H9 (cell line): ENCODE measurements around the gene DSCAM. TPM values are rescaled to one million over a fixed set of nuclear protein-coding genes. Genes with fewer than 3 reads are reported as not detected.

Source experiments
- DNase-seq: peaks from one replicate; pipeline ENCODE4 v3.0.0-alpha.2; 2017
- H2AFZ ChIP-seq: one replicate; pipeline ENCODE4 v1.6.1; 2013; ENCODE audit warnings: mild to moderate bottlenecking, low read length, control low read depth, moderate library complexity
- H2AK5ac ChIP-seq: 2 replicates; pipeline ENCODE4 v1.6.1; 2013; ENCODE audit warnings: low read length, control low read depth, mixed read lengths; ENCODE audit not compliant: insufficient read length
- H2BK120ac ChIP-seq: one replicate; pipeline ENCODE4 v1.6.1; 2013; ENCODE audit warnings: low read depth, mild to moderate bottlenecking, low read length, control low read depth, inconsistent platforms; ENCODE audit not compliant: poor library complexity, severe bottlenecking
- H2BK12ac ChIP-seq: 2 replicates; pipeline ENCODE4 v1.6.1; 2013; ENCODE audit warnings: low read length, control low read depth, mixed read lengths, low read depth; ENCODE audit not compliant: insufficient read length
- H2BK15ac ChIP-seq: 2 replicates; pipeline ENCODE4 v1.6.1; 2013; ENCODE audit warnings: low read depth, low read length, control low read depth
- H2BK20ac ChIP-seq: one replicate; pipeline ENCODE4 v1.6.1; 2013; ENCODE audit warnings: low read depth, mild to moderate bottlenecking, low read length, control low read depth, inconsistent platforms; ENCODE audit not compliant: poor library complexity, severe bottlenecking
- H2BK5ac ChIP-seq: 2 replicates; pipeline ENCODE4 v1.6.1; 2013; ENCODE audit warnings: low read length, control low read depth, mixed read lengths; ENCODE audit not compliant: insufficient read length
- H3K14ac ChIP-seq: 2 replicates; pipeline ENCODE4 v1.6.1; 2013; ENCODE audit warnings: low read length, control low read depth; ENCODE audit not compliant: insufficient read depth
- H3K18ac ChIP-seq: 2 replicates; pipeline ENCODE4 v1.6.1; 2013; ENCODE audit warnings: low read depth, mild to moderate bottlenecking, mixed read lengths, low read length, control low read depth; ENCODE audit not compliant: insufficient read length
- H3K23ac ChIP-seq: 2 replicates; pipeline ENCODE4 v1.6.1; 2013; ENCODE audit warnings: low read length, control low read depth, mixed read lengths, low read depth; ENCODE audit not compliant: insufficient read length
- H3K23me2 ChIP-seq: 2 replicates; pipeline ENCODE4 v1.6.1; 2013; ENCODE audit warnings: low read depth, mild to moderate bottlenecking, mixed read lengths, low read length, control low read depth; ENCODE audit not compliant: insufficient read length, poor library complexity, severe bottlenecking
- H3K27ac ChIP-seq: 2 replicates; pipeline ENCODE4 v1.5.1; 2013; ENCODE audit warnings: low read length, control low read depth, mixed read lengths, low read depth; ENCODE audit not compliant: insufficient read length
- H3K27me3 ChIP-seq: 2 replicates; pipeline ENCODE4 v1.6.1; 2013; ENCODE audit warnings: low read length, control low read depth, inconsistent platforms; ENCODE audit not compliant: insufficient read depth
- H3K4ac ChIP-seq: 2 replicates; pipeline ENCODE4 v1.6.1; 2013; ENCODE audit warnings: low read depth, mild to moderate bottlenecking, control low read depth, inconsistent platforms, low read length, moderate library complexity
- H3K4me1 ChIP-seq: 2 replicates; pipeline ENCODE4 v1.6.1; 2013; ENCODE audit warnings: low read length, control low read depth, inconsistent platforms; ENCODE audit not compliant: insufficient read depth
- H3K4me2 ChIP-seq: 2 replicates; pipeline ENCODE4 v1.6.1; 2013; ENCODE audit warnings: low read length, control low read depth, mixed read lengths; ENCODE audit not compliant: insufficient read length, insufficient read depth
- H3K56ac ChIP-seq: 2 replicates; pipeline ENCODE4 v1.6.1; 2013; ENCODE audit warnings: low read depth, mild to moderate bottlenecking, mixed read lengths, low read length, control low read depth; ENCODE audit not compliant: insufficient read length
- H3K79me1 ChIP-seq: 2 replicates; pipeline ENCODE4 v1.6.1; 2013; ENCODE audit warnings: low read depth, mild to moderate bottlenecking, moderate library complexity, low read length, control low read depth, inconsistent platforms; ENCODE audit not compliant: insufficient read depth, poor library complexity, severe bottlenecking
- H3K79me2 ChIP-seq: 2 replicates; pipeline ENCODE4 v1.6.1; 2013; ENCODE audit warnings: low read length, control low read depth, inconsistent platforms; ENCODE audit not compliant: insufficient read depth
- H3K9ac ChIP-seq: 2 replicates; pipeline ENCODE4 v1.6.1; 2013; ENCODE audit warnings: low read length, control low read depth, mixed read lengths; ENCODE audit not compliant: insufficient read length; ENCODE audit errors: extremely low read depth
- H3K9me3 ChIP-seq: one replicate; pipeline ENCODE4 v1.6.1; 2013; ENCODE audit warnings: low read depth, low read length, inconsistent platforms; ENCODE audit not compliant: control insufficient read depth
- H3T11ph ChIP-seq: one replicate; pipeline ENCODE4 v1.6.1; 2013; ENCODE audit warnings: mild to moderate bottlenecking, low read length, control low read depth, inconsistent platforms
- H4K20me1 ChIP-seq: one replicate; pipeline ENCODE4 v1.6.1; 2013; ENCODE audit not compliant: control insufficient read depth, insufficient read length, insufficient read depth
- H4K5ac ChIP-seq: 2 replicates; pipeline ENCODE4 v1.6.1; 2013; ENCODE audit warnings: low read depth, mild to moderate bottlenecking, mixed read lengths, low read length, control low read depth; ENCODE audit not compliant: insufficient read length
- H4K8ac ChIP-seq: replicated peaks from 2 replicates; pipeline ENCODE4 v1.6.1; 2013; ENCODE audit warnings: low read length, control low read depth, mixed read lengths, low read depth; ENCODE audit not compliant: insufficient read length
- H4K91ac ChIP-seq: 2 replicates; pipeline ENCODE4 v1.6.1; 2013; ENCODE audit warnings: low read depth, mild to moderate bottlenecking, moderate library complexity, mixed read lengths, low read length, control low read depth; ENCODE audit not compliant: insufficient read length
- H3K27ac Mint-ChIP-seq, 3 experiments: 2 replicates in 2 of 3; 3 replicates in 1 of 3; pipeline ENCODE4 v1.8.0; 2020 to 2021; ENCODE audit warnings: mixed read lengths in 3 of 3, mild to moderate bottlenecking in 1 of 3, moderate library complexity in 1 of 3
- H3K27me3 Mint-ChIP-seq: 2 replicates; pipeline ENCODE4 v1.8.0; 2021; ENCODE audit warnings: low read depth, mild to moderate bottlenecking, moderate library complexity, mixed read lengths
- H3K36me3 Mint-ChIP-seq, 3 experiments: 2 replicates in 2 of 3; 3 replicates in 1 of 3; pipeline ENCODE4 v1.8.0; 2020 to 2021; ENCODE audit warnings: low read depth in 3 of 3, mixed read lengths in 3 of 3; ENCODE audit not compliant: insufficient read depth in 1 of 3
- H3K4me1 Mint-ChIP-seq, 2 experiments: 2 replicates each; pipeline ENCODE4 v1.8.0; 2020; ENCODE audit warnings: mixed read lengths in 2 of 2
- H3K4me3 Mint-ChIP-seq, 2 experiments: 2 replicates in 1 of 2; 3 replicates in 1 of 2; pipeline ENCODE4 v1.8.0; 2020 to 2021; ENCODE audit warnings: mild to moderate bottlenecking in 2 of 2, mixed read lengths in 2 of 2, moderate library complexity in 1 of 2
- H3K9me3 Mint-ChIP-seq, 2 experiments: 2 replicates in 1 of 2; 3 replicates in 1 of 2; pipeline ENCODE4 v1.8.0; 2020; ENCODE audit warnings: mild to moderate bottlenecking in 2 of 2, mixed read lengths in 2 of 2, moderate library complexity in 1 of 2
- CTCF ChIP-seq: fragments of 200-600 bp; sonication (generic); conservative IDR thresholded peaks from 3 replicates; pipeline ENCODE4 v1.8.0; 2021; ENCODE audit warnings: antibody characterized with exemption, mild to moderate bottlenecking
- WGBS: extraction: QIAGEN DNeasy Blood & Tissue Kit; methylation state at CpG from one replicate; pipeline ENCODE4 v1.1.7; 2013; ENCODE audit warnings: missing lambda C conversion rate, low lambda C conversion rate, mixed read lengths; ENCODE audit not compliant: insufficient read length; ENCODE audit errors: extremely low coverage; 5-methylcytosine and 5-hydroxymethylcytosine counted together
- total RNA-seq: library from RNA; stranded (reverse); gene quantifications from 2 replicates; pipeline ENCODE4 v1.2.1, GENCODE V29; 2021

DSCAM gene
- total RNA-seq, 1 experiment from 2014 or later, result 0.17 TPM

- Histone ChIP-seq H3K27me3 (no peaks in the 10 kb centered on the region), H4K8ac (no peak overlapping the region), H3K4me2 (peak overlapping the region; percentile 28), H2AK5ac (no peak overlapping the region), H2BK15ac (no peak overlapping the region), H2AFZ (no peak overlapping the region), H2BK20ac (no peak overlapping the region), H3K23ac (no peak overlapping the region), H4K91ac (no peak overlapping the region), H2BK120ac (no peak overlapping the region), H3K14ac (no peak overlapping the region), H3K79me1 (no peaks in the 10 kb centered on the region), H3K9ac (no peak overlapping the region), H3K79me2 (no peaks in the 10 kb centered on the region), H3K23me2 (no peaks in the 10 kb centered on the region), H3K4me1 (peaks cover 2% of the 10 kb centered on the region; the same call in 1 of the 2 replicates), H2BK5ac (no peak overlapping the region), H3K27ac (no peak overlapping the region), H3T11ph (no peak overlapping the region), H4K5ac (no peak overlapping the region), H3K18ac (no peak overlapping the region), H3K56ac (no peak overlapping the region), H3K4ac (no peak overlapping the region), H4K20me1 (no peaks in the 10 kb centered on the region), H3K9me3 (no peaks in the 10 kb centered on the region), H2BK12ac (no peak overlapping the region)
- WGBS, result no CpG with 5 or more reads among the region's 8 CpGs
- H3K27ac Mint-ChIP-seq, result no peak overlapping the region; a peak in 1 of 7 replicates
- H3K4me1 Mint-ChIP-seq, result peaks cover 7 to 8% of the 10 kb centered on the region in 2 experiments
- H3K4me3 Mint-ChIP-seq, result no peak overlapping the region
- no peaks in the 10 kb centered on the region for H3K27me3 Mint-ChIP-seq
- TF ChIP-seq CTCF, result no peak
- no peak for DNase-seq
- H3K36me3 Mint-ChIP-seq, result no peaks in the 10 kb centered on the region
- H3K9me3 Mint-ChIP-seq, result no peaks in the 10 kb centered on the region
Observed at GRCh38 chr21:40516335-40516734, 330.6 kb downstream of the DSCAM start.
